Gastrocnemius medialis (tissue), 4 donors: ENCODE results near the gene NFASC. TPM values are rescaled to one million over a fixed set of nuclear protein-coding genes. Genes with fewer than 3 reads are reported as not detected.

Experiments
- ATAC-seq, 2 donors: fragments of 150-250 bp; one replicate each; pipeline ENCODE4 v1.9.1; 2016
- DNase-seq, 2 donors: peaks; one replicate each; pipeline ENCODE4 v3.0.0-alpha.2; 2019
- H3K27ac ChIP-seq, 4 donors: fragments of 200-600 bp; sonication (generic); 1 replicate in 1 of 4; 2 replicates in 3 of 4; pipeline ENCODE4 v1.5.1; 2016 to 2018; ENCODE audit warnings: mild to moderate bottlenecking in 2 of 4, moderate library complexity in 1 of 4
- H3K27me3 ChIP-seq, 3 donors: fragments of 200-600 bp; sonication (generic) in 2 of 3; 1 replicate in 1 of 3; 2 replicates in 2 of 3; pipeline versions ENCODE4 v1.5.1 to v1.6.0; 2016 to 2019; ENCODE audit warnings: mild to moderate bottlenecking in 1 of 3, moderate library complexity in 1 of 3
- H3K36me3 ChIP-seq, 2 donors: fragments of 200-600 bp; sonication (generic) in 1 of 2; one replicate each; pipeline ENCODE4 v1.5.1; 2017 to 2018
- H3K4me1 ChIP-seq, 2 donors: fragments of 200-600 bp; sonication (generic) in 1 of 2; one replicate each; pipeline ENCODE4 v1.5.1; 2016 to 2017; ENCODE audit warnings: mild to moderate bottlenecking in 2 of 2
- H3K4me3 ChIP-seq, 4 donors: fragments of 200-600 bp; sonication (generic) in 3 of 4; 1 replicate in 1 of 4; 2 replicates in 3 of 4; pipeline ENCODE4 v1.5.1; 2016 to 2019; ENCODE audit warnings: mild to moderate bottlenecking in 2 of 4
- H3K9me3 ChIP-seq, 3 donors: fragments of 200-600 bp; sonication (generic) in 2 of 3; 1 replicate in 1 of 3; 2 replicates in 2 of 3; pipeline ENCODE4 v1.5.1; 2016 to 2019
- POLR2A ChIP-seq, 2 donors: fragments of 450-650 bp; IDR thresholded peaks; one replicate each; pipeline ENCODE4 v1.6.1; 2017; ENCODE audit warnings: antibody characterized with exemption in 2 of 2, mild to moderate bottlenecking in 2 of 2, moderate library complexity in 2 of 2
- in situ Hi-C, 4 donors: fragments of 200-750 bp; cut with MboI; loops; one replicate each; pipeline versions ENCODE4 v1.15.0 to v1.8.0; 2017; ENCODE audit warnings: low sequenced_read_pairs in 4 of 4
- intact Hi-C: fragments of 100-400 bp; cut with DNase I; formaldehyde crosslinking; loops from one replicate; pipeline ENCODE4 v1.15.1; 2023; ENCODE audit warnings: low total_unique reads
- total RNA-seq, 4 donors: library from RNA; depleted of rRNA; stranded (reverse); fragments of >200 nt; gene quantifications; one replicate each; pipeline versions ENCODE4 v1.1.0 to v1.2.3, GENCODE V29; 2016
- TF ChIP-seq, protein P1 (sequence below), 5 experiments: fragments of 450-650 bp in 3 of 5; fragments of 200-600 bp in 2 of 5; sonication (generic) in 2 of 5; IDR thresholded peaks in 4 of 5; conservative IDR thresholded peaks in 1 of 5; 1 replicate in 4 of 5; 2 replicates in 1 of 5; pipeline ENCODE4 v1.5.1; 2016 to 2019; ENCODE audit warnings: antibody characterized with exemption in 5 of 5, mild to moderate bottlenecking in 3 of 5, moderate library complexity in 3 of 5

The NFASC gene
- total RNA-seq, 4 donors from 2014 or later: 0.75 to 4.7 (median 2.4) TPM

DNA sequence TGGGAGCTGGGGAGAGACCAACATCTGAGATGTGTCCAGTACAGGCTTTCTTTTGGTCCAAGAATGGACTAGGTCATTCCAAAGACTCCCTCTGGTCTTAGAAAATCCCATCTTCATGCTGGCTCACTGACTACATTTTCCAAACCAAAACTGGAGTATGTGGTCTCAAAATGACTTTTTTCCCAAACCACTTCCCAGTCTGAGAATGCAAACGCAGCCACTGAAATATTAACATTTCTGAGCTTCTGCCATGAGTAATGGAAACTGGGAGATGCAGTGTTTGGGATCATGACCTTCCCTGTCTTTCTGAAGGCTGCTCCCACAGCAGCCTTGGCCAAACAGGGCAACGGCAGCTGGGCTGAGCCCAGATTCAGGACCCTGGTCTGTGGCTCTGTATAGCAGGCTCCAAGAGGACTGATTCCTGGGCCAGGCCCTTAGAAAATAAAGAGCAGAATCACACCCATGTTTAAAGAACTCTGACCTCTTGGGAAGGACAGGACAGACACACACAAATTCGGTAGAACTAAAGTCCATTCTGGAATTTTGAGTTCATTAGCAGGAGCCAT lies 110.3 kb downstream of the NFASC start:
- H3K27ac ChIP-seq: peak overlapping the region in 1 of 4 donors; percentile 38
- no peak for TF ChIP-seq POLR2A (IDR thresholded peaks at IDR 0.05)
- TF ChIP-seq, protein P1, sequence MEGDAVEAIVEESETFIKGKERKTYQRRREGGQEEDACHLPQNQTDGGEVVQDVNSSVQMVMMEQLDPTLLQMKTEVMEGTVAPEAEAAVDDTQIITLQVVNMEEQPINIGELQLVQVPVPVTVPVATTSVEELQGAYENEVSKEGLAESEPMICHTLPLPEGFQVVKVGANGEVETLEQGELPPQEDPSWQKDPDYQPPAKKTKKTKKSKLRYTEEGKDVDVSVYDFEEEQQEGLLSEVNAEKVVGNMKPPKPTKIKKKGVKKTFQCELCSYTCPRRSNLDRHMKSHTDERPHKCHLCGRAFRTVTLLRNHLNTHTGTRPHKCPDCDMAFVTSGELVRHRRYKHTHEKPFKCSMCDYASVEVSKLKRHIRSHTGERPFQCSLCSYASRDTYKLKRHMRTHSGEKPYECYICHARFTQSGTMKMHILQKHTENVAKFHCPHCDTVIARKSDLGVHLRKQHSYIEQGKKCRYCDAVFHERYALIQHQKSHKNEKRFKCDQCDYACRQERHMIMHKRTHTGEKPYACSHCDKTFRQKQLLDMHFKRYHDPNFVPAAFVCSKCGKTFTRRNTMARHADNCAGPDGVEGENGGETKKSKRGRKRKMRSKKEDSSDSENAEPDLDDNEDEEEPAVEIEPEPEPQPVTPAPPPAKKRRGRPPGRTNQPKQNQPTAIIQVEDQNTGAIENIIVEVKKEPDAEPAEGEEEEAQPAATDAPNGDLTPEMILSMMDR (IDR thresholded peaks at IDR 0.05 in 4 of 5, conservative IDR thresholded peaks at IDR 0.05 in 1 of 5): no peak
- no peak for DNase-seq
- in situ Hi-C loops: loop anchor here in 2 of 4 donors (5.0 to 25.0 kb wide), 3 partner anchors 76 to 281 kb away; no protein-coding TSS in a partner anchor
- no peaks in the 10 kb centered on the region for H3K4me1 ChIP-seq
- H3K27me3 ChIP-seq: no peaks in the 10 kb centered on the region
- intact Hi-C loops: no loop called here
- H3K9me3 ChIP-seq: no peaks in the 10 kb centered on the region
- no peak overlapping the region for H3K4me3 ChIP-seq
- ATAC-seq: no peak
- H3K36me3 ChIP-seq: no peaks in the 10 kb centered on the region

DNA sequence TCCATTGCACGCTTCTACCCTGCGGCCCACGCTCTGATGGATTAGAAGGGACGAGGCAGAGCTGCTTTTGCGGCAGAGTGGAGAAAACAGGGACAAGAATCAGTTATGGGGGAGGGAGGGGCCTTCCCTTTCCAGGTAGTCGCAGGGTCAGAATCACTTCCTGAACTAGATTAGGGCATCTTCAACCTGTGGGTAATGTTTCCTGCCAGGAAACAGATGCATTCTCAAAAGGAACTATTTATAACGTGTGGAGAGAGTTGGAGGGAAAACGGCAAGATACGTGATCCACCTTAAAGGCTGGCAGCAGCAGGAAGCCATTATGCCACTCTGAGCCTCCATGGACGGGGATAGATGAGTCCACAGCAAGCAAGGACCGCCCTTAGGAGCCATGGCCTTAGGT lies 112.5 kb downstream of the NFASC start:
- TF ChIP-seq POLR2A (IDR thresholded peaks at IDR 0.05): no peak
- TF ChIP-seq, protein P1 (IDR thresholded peaks at IDR 0.05 in 4 of 5, conservative IDR thresholded peaks at IDR 0.05 in 1 of 5): no peak
- DNase-seq (no peak), ATAC-seq (no peak)
- intact Hi-C loops (no loop called here), in situ Hi-C loops (loop anchor here in 2 of 4 donors (5.0 to 25.0 kb wide), 3 partner anchors 74 to 279 kb away; no protein-coding TSS in a partner anchor)
- no peaks in the 10 kb centered on the region for H3K36me3 ChIP-seq
- H3K27me3 ChIP-seq: no peaks in the 10 kb centered on the region
- H3K9me3 ChIP-seq: no peaks in the 10 kb centered on the region
- no peak overlapping the region for H3K27ac ChIP-seq
- no peak overlapping the region for H3K4me3 ChIP-seq
- no peaks in the 10 kb centered on the region for H3K4me1 ChIP-seq

DNA sequence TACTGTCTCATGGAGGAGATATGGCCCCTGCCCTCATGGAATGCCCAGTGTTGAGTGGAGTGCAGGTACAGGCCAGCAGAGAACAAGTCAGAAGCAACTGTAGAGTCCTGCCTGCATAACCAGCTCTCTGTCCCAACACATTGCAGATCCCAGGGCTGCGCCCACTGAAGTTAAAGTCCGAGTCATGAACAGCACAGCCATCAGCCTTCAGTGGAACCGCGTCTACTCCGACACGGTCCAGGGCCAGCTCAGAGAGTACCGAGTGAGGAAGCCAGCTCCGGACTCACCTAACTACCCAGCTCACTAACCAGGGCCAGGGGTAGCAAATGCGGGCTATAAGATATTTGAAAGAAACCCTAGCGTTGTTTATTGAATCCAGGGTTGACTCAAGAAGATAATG lies 113.2 kb downstream of the NFASC start:
- no peak for TF ChIP-seq POLR2A (IDR thresholded peaks at IDR 0.05)
- TF ChIP-seq, protein P1 (IDR thresholded peaks at IDR 0.05 in 4 of 5, conservative IDR thresholded peaks at IDR 0.05 in 1 of 5): no peak
- H3K36me3 ChIP-seq: no peaks in the 10 kb centered on the region
- DNase-seq (no peak), ATAC-seq (no peak)
- H3K9me3 ChIP-seq: no peaks in the 10 kb centered on the region
- in situ Hi-C loops (loop anchor here in 2 of 4 donors (5.0 to 25.0 kb wide), 3 partner anchors 73 to 278 kb away; no protein-coding TSS in a partner anchor), intact Hi-C loops (no loop called here)
- no peaks in the 10 kb centered on the region for H3K4me1 ChIP-seq
- no peak overlapping the region for H3K27ac ChIP-seq
- H3K27me3 ChIP-seq: no peaks in the 10 kb centered on the region
- no peak overlapping the region for H3K4me3 ChIP-seq

DNA sequence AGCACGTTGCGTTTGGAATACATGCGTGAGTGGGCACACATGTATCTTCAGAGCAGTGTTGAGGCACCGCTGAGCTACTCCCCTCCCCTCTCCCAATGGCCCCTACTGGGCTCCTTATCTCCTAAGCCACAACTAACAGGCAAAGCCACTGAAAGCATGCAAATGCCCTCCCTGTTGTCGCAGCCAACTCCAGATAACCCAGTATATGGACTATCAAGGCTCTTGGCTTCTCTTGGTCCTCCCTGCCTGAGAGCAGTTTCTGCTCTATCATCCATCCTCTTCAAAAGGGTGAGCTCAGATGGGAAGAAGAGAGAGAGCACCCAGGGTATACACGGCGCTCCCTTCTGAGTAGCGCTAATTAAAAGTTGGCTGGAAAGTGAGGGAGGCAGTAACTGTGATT lies 113.8 kb downstream of the NFASC start:
- intact Hi-C loops: no loop called here
- H3K36me3 ChIP-seq: no peaks in the 10 kb centered on the region
- no peak for TF ChIP-seq POLR2A (IDR thresholded peaks at IDR 0.05)
- TF ChIP-seq, protein P1 (IDR thresholded peaks at IDR 0.05 in 4 of 5, conservative IDR thresholded peaks at IDR 0.05 in 1 of 5): no peak

More for the DNA sequence above, 113.8 kb downstream of the NFASC start:
- DNase-seq: no peak
- no peaks in the 10 kb centered on the region for H3K9me3 ChIP-seq
- no peak overlapping the region for H3K27ac ChIP-seq
- no peaks in the 10 kb centered on the region for H3K4me1 ChIP-seq
- no peaks in the 10 kb centered on the region for H3K27me3 ChIP-seq
- no peak for ATAC-seq
- H3K4me3 ChIP-seq: no peak overlapping the region
- in situ Hi-C loops: loop anchor here in 2 of 4 donors (5.0 to 25.0 kb wide), 3 partner anchors 73 to 278 kb away; no protein-coding TSS in a partner anchor
